ENCODE measurements around the gene SCGB2B2.

SCGB2B2 gene

GRCh38 chr19:34649886-34650543 is 26.9 kb downstream of the SCGB2B2 start:
- DNase-seq (ENCODE audit: low spot score) (no peak), ATAC-seq (ENCODE audit: low read depth) (no peak)
- no peak for TF ChIP-seq CTCF (IDR thresholded peaks at IDR 0.05; ENCODE audit: poor library complexity, severe bottlenecking)

GRCh38 chr19:34645551-34645950 is 31.4 kb downstream of the SCGB2B2 start:
- Histone ChIP-seq H3K27ac (ENCODE audit: poor library complexity, severe bottlenecking) (no peak overlapping the region), H3K4me1 (ENCODE audit: insufficient read depth, poor library complexity, severe bottlenecking) (no peaks in the 10 kb centered on the region), H3K9me3 (ENCODE audit: severe bottlenecking) (no peaks in the 10 kb centered on the region), H3K27me3 (ENCODE audit: insufficient read depth, poor library complexity, severe bottlenecking) (no peaks in the 10 kb centered on the region), H3K36me3 (ENCODE audit: low read depth) (no peaks in the 10 kb centered on the region), H3K4me3 (ENCODE audit: severe bottlenecking) (no peak overlapping the region)
- no peak for DNase-seq (ENCODE audit: low spot score)
- TF ChIP-seq CTCF (IDR thresholded peaks at IDR 0.05; ENCODE audit: poor library complexity, severe bottlenecking): no peak
- ATAC-seq (ENCODE audit: low read depth): no peak

More at GRCh38 chr19:34649886-34650543, 26.9 kb downstream of the SCGB2B2 start:
- peaks cover 5% of the 10 kb centered on the region for H3K9me3 ChIP-seq (ENCODE audit: severe bottlenecking)
- H3K4me3 ChIP-seq (ENCODE audit: severe bottlenecking): no peak overlapping the region
- H3K27ac ChIP-seq (ENCODE audit: poor library complexity, severe bottlenecking): no peak overlapping the region
- H3K36me3 ChIP-seq (ENCODE audit: low read depth): no peaks in the 10 kb centered on the region
- no peaks in the 10 kb centered on the region for H3K27me3 ChIP-seq (ENCODE audit: insufficient read depth, poor library complexity, severe bottlenecking)
- no peaks in the 10 kb centered on the region for H3K4me1 ChIP-seq (ENCODE audit: insufficient read depth, poor library complexity, severe bottlenecking)

GRCh38 chr19:34644991-34645461 is 31.9 kb downstream of the SCGB2B2 start:
- no peaks in the 10 kb centered on the region for H3K4me1 ChIP-seq (ENCODE audit: insufficient read depth, poor library complexity, severe bottlenecking)
- TF ChIP-seq CTCF (IDR thresholded peaks at IDR 0.05; ENCODE audit: poor library complexity, severe bottlenecking): no peak
- no peaks in the 10 kb centered on the region for H3K36me3 ChIP-seq (ENCODE audit: low read depth)
- H3K4me3 ChIP-seq (ENCODE audit: severe bottlenecking): no peak overlapping the region
- no peaks in the 10 kb centered on the region for H3K27me3 ChIP-seq (ENCODE audit: insufficient read depth, poor library complexity, severe bottlenecking)
- no peak overlapping the region for H3K27ac ChIP-seq (ENCODE audit: poor library complexity, severe bottlenecking)
- DNase-seq (ENCODE audit: low spot score) (peak; percentile 40), ATAC-seq (ENCODE audit: low read depth) (no peak)
- no peaks in the 10 kb centered on the region for H3K9me3 ChIP-seq (ENCODE audit: severe bottlenecking)

GRCh38 chr19:34642241-34642640 is 34.7 kb downstream of the SCGB2B2 start:
- no peaks in the 10 kb centered on the region for H3K27me3 ChIP-seq (ENCODE audit: insufficient read depth, poor library complexity, severe bottlenecking)
- no peak for TF ChIP-seq CTCF (IDR thresholded peaks at IDR 0.05; ENCODE audit: poor library complexity, severe bottlenecking)
- H3K27ac ChIP-seq (ENCODE audit: poor library complexity, severe bottlenecking): no peak overlapping the region
- H3K4me3 ChIP-seq (ENCODE audit: severe bottlenecking): no peak overlapping the region
- H3K4me1 ChIP-seq (ENCODE audit: insufficient read depth, poor library complexity, severe bottlenecking): no peaks in the 10 kb centered on the region
- no peaks in the 10 kb centered on the region for H3K36me3 ChIP-seq (ENCODE audit: low read depth)
- H3K9me3 ChIP-seq (ENCODE audit: severe bottlenecking): no peaks in the 10 kb centered on the region
- ATAC-seq (ENCODE audit: low read depth): no peak
- no peak for DNase-seq (ENCODE audit: low spot score)

GRCh38 chr19:34639491-34640085 is 37.4 kb downstream of the SCGB2B2 start:
- DNase-seq (ENCODE audit: low spot score) (no peak), ATAC-seq (ENCODE audit: low read depth) (no peak)
- H3K4me1 ChIP-seq (ENCODE audit: insufficient read depth, poor library complexity, severe bottlenecking): no peaks in the 10 kb centered on the region
- H3K27ac ChIP-seq (ENCODE audit: poor library complexity, severe bottlenecking): no peak overlapping the region
- TF ChIP-seq CTCF (IDR thresholded peaks at IDR 0.05; ENCODE audit: poor library complexity, severe bottlenecking): peak; percentile 81
- H3K36me3 ChIP-seq (ENCODE audit: low read depth): no peaks in the 10 kb centered on the region
- H3K27me3 ChIP-seq (ENCODE audit: insufficient read depth, poor library complexity, severe bottlenecking): no peaks in the 10 kb centered on the region
- H3K4me3 ChIP-seq (ENCODE audit: severe bottlenecking): no peak overlapping the region
- H3K9me3 ChIP-seq (ENCODE audit: severe bottlenecking): no peaks in the 10 kb centered on the region
